HEK293 (cell line): ENCODE data around the gene KLF7.
A peak's percentile ranks its signal among the peaks of the same experiment; 100 is the strongest.

Source experiments
- CTCF ChIA-PET: fragments of 350-600 bp; formaldehyde crosslinking; extraction: SDS; loops from one replicate; lab custom pipeline; 2021; ENCODE audit warnings: antibody characterized with exemption; lab: Yijun Ruan, JAX
- POLR2A ChIA-PET: fragments of 300-600 bp; formaldehyde crosslinking; extraction: SDS; loops from one replicate; lab custom pipeline; 2020; ENCODE audit warnings: antibody characterized with exemption, inconsistent platforms; lab: Yijun Ruan, JAX
- H3K27ac ChIP-seq: fragments of 200-500 bp; sonication (Bioruptor generic); 2 replicates; pipeline ENCODE4 v1.5.1; 2014; ENCODE audit warnings: low read depth, low read length, control low read depth, inconsistent platforms; ENCODE audit errors: extremely low read depth
- H3K36me3 ChIP-seq, 2 experiments: fragments of 200-500 bp in 1 of 2; sonication (Bioruptor generic) in 1 of 2; 1 replicate in 1 of 2; 2 replicates in 1 of 2; pipeline ENCODE4 v1.5.1; 2014 to 2017; ENCODE audit warnings: inconsistent platforms in 2 of 2, low read length in 2 of 2; ENCODE audit not compliant: control insufficient read depth in 2 of 2, insufficient read depth in 1 of 2
- H3K4me1 ChIP-seq: fragments of 200-500 bp; sonication (Bioruptor generic); 2 replicates; pipeline ENCODE4 v1.5.1; 2014; ENCODE audit warnings: mild to moderate bottlenecking, low read length, inconsistent platforms; ENCODE audit not compliant: control insufficient read depth, insufficient read depth
- H3K4me3 ChIP-seq: 2 replicates; pipeline ENCODE4 v1.5.1; 2011; ENCODE audit warnings: low read depth, mild to moderate bottlenecking, control low read depth, low read length, moderate library complexity
- H3K9me3 ChIP-seq: fragments of 200-500 bp; sonication (Bioruptor generic); 2 replicates; pipeline ENCODE4 v1.5.1; 2014; ENCODE audit warnings: low read depth, low read length, inconsistent platforms; ENCODE audit not compliant: control insufficient read depth, insufficient read depth
- PRDM1 ChIP-seq: fragments of 450-650 bp; formaldehyde crosslinking; IDR thresholded peaks from 2 replicates; pipeline ENCODE4; 2016; ENCODE audit warnings: missing biosample characterization, missing genetic modification characterization
- SCRT2 ChIP-seq: fragments of 450-650 bp; formaldehyde crosslinking; IDR thresholded peaks from 2 replicates; pipeline ENCODE4 v1.5.1; 2016; ENCODE audit warnings: missing biosample characterization, missing genetic modification characterization
- YY1 ChIP-seq: fragments of 450-650 bp; formaldehyde crosslinking; IDR thresholded peaks from 2 replicates; pipeline ENCODE4 v1.5.1; 2018; ENCODE audit warnings: missing biosample characterization, missing genetic modification characterization
- ZFP3 ChIP-seq: fragments of 450-650 bp; formaldehyde crosslinking; IDR thresholded peaks from 2 replicates; pipeline ENCODE4 v1.5.1; 2016; ENCODE audit warnings: low read depth, missing biosample characterization, missing genetic modification characterization
- ZNF248 ChIP-seq: fragments of 450-650 bp; formaldehyde crosslinking; IDR thresholded peaks from 2 replicates; pipeline ENCODE4 v1.5.1; 2017; ENCODE audit warnings: missing biosample characterization, missing genetic modification characterization
- ZNF501 ChIP-seq: fragments of 450-650 bp; formaldehyde crosslinking; IDR thresholded peaks from 2 replicates; pipeline ENCODE4 v1.5.1; 2016; ENCODE audit warnings: missing biosample characterization, missing genetic modification characterization
- ZNF791 ChIP-seq: fragments of 450-650 bp; formaldehyde crosslinking; IDR thresholded peaks from 2 replicates; pipeline ENCODE4 v1.5.1; 2016; ENCODE audit warnings: missing biosample characterization, missing genetic modification characterization
- TF ChIP-seq, protein P1 (sequence below): fragments of 450-650 bp; formaldehyde crosslinking; IDR thresholded peaks from 2 replicates; pipeline ENCODE4 v1.5.1; 2016; ENCODE audit warnings: missing biosample characterization, missing genetic modification characterization
- TF ChIP-seq, protein P2 (sequence below): fragments of 450-650 bp; formaldehyde crosslinking; IDR thresholded peaks from 2 replicates; pipeline ENCODE4 v1.5.1; 2016; ENCODE audit warnings: missing biosample characterization, missing genetic modification characterization
- TF ChIP-seq, protein P3 (sequence below): fragments of 450-650 bp; formaldehyde crosslinking; optimal IDR thresholded peaks from 2 replicates; pipeline ENCODE3; 2016; ENCODE audit warnings: missing biosample characterization, mild to moderate bottlenecking, missing genetic modification characterization
- TF ChIP-seq, protein P4 (sequence below): fragments of 450-650 bp; IDR thresholded peaks from 2 replicates; pipeline ENCODE4 v1.5.1; 2018; ENCODE audit warnings: missing biosample characterization, missing genetic modification characterization
- TF ChIP-seq, protein P5 (sequence below): fragments of 450-650 bp; formaldehyde crosslinking; IDR thresholded peaks from 2 replicates; pipeline ENCODE4 v1.5.1; 2017; ENCODE audit warnings: missing biosample characterization, missing genetic modification characterization

KLF7 gene

DNA sequence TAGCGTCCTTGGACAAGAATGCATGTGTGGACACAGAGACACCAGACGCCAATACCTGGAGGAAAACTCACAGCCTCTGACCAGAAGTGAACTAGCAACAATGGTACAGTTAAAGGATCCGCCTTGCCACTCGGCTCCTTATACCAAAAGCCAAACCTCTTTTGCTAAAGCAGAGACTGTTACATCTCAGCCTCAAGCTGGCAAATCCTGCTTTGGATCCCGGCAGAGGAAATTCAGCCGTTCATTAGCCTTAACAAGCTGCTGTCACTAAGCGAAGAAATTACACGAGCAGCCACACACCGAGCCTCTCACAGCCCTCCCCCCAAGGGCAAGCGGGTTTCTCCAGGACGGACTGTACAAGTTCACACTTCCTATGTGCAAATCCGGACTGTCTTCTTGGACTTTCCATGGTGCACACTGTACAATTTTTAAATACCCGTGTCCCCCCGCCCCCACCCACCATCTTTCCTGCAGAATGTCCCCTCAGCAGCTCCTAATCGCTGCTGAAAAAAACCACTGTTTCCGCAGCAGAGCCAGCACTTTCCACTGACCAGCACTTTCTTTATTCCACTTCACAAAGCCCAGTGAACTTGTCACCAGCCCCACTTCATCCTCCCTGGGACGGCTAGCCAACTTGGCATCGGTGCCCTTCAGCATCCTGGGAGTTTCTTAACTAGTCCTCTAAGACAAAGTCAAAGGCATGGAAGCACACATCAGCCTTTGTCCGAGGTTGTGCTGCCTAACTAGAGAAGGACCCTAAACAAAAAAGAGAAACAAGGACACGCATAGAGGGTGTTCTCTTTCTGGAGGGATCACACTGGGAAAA is 1.5 kb downstream of the KLF7 start:
- H3K4me1 ChIP-seq, result peaks cover 6% of the 10 kb centered on the region
- ChIA-PET CTCF (interaction anchor here (0.6 to 1.0 kb wide), 2 partner anchors 308 to 370 kb away, joined by 4 read pairs; no protein-coding TSS in a partner anchor), POLR2A (interaction anchor here (0.9 to 2.5 kb wide), 5 partner anchors 10 to 547 kb away, joined by 3 to 10 read pairs (median 6); partner anchors contain the start of gene CCNYL1)
- no peaks in the 10 kb centered on the region for H3K36me3 ChIP-seq
- H3K27ac ChIP-seq, result no peak overlapping the region; the same call in 1 of the 2 replicates
- no peaks in the 10 kb centered on the region for H3K9me3 ChIP-seq
- peak overlapping the region; percentile 63 for H3K4me3 ChIP-seq
- TF ChIP-seq, protein P1, sequence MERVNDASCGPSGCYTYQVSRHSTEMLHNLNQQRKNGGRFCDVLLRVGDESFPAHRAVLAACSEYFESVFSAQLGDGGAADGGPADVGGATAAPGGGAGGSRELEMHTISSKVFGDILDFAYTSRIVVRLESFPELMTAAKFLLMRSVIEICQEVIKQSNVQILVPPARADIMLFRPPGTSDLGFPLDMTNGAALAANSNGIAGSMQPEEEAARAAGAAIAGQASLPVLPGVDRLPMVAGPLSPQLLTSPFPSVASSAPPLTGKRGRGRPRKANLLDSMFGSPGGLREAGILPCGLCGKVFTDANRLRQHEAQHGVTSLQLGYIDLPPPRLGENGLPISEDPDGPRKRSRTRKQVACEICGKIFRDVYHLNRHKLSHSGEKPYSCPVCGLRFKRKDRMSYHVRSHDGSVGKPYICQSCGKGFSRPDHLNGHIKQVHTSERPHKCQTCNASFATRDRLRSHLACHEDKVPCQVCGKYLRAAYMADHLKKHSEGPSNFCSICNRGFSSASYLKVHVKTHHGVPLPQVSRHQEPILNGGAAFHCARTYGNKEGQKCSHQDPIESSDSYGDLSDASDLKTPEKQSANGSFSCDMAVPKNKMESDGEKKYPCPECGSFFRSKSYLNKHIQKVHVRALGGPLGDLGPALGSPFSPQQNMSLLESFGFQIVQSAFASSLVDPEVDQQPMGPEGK, result peak; percentile 44; the same call in 1 of the 2 replicates
- TF ChIP-seq, protein P2, sequence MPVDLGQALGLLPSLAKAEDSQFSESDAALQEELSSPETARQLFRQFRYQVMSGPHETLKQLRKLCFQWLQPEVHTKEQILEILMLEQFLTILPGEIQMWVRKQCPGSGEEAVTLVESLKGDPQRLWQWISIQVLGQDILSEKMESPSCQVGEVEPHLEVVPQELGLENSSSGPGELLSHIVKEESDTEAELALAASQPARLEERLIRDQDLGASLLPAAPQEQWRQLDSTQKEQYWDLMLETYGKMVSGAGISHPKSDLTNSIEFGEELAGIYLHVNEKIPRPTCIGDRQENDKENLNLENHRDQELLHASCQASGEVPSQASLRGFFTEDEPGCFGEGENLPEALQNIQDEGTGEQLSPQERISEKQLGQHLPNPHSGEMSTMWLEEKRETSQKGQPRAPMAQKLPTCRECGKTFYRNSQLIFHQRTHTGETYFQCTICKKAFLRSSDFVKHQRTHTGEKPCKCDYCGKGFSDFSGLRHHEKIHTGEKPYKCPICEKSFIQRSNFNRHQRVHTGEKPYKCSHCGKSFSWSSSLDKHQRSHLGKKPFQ, result peak; percentile 87
- TF ChIP-seq, protein P3, sequence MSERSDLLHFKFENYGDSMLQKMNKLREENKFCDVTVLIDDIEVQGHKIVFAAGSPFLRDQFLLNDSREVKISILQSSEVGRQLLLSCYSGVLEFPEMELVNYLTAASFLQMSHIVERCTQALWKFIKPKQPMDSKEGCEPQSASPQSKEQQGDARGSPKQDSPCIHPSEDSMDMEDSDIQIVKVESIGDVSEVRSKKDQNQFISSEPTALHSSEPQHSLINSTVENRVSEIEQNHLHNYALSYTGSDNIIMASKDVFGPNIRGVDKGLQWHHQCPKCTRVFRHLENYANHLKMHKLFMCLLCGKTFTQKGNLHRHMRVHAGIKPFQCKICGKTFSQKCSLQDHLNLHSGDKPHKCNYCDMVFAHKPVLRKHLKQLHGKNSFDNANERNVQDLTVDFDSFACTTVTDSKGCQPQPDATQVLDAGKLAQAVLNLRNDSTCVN (tag by site-specific recombination), result no peak
- TF ChIP-seq ZNF791 (tag by site-specific recombination), result no peak
- TF ChIP-seq ZNF248, result no peak
- TF ChIP-seq PRDM1, result peak; percentile 76
- TF ChIP-seq ZFP3 (tag by site-specific recombination), result no peak
- TF ChIP-seq, protein P4, sequence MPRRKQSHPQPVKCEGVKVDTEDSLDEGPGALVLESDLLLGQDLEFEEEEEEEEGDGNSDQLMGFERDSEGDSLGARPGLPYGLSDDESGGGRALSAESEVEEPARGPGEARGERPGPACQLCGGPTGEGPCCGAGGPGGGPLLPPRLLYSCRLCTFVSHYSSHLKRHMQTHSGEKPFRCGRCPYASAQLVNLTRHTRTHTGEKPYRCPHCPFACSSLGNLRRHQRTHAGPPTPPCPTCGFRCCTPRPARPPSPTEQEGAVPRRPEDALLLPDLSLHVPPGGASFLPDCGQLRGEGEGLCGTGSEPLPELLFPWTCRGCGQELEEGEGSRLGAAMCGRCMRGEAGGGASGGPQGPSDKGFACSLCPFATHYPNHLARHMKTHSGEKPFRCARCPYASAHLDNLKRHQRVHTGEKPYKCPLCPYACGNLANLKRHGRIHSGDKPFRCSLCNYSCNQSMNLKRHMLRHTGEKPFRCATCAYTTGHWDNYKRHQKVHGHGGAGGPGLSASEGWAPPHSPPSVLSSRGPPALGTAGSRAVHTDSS (tag by site-specific recombination), result no peak
- TF ChIP-seq, all 188 proteins: peak for 3

DNA sequence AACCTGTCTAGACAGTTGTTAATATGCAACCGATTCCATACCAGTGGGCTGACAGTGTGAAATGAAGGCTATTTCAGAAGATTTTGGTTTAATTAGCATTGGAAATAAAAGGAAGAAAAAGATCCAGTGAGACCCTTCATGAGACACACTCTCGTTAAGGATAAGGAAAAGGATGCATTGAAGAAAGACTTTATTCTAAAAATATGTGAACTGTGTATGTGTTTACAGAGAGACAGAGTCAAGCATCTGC is 2.1 kb downstream of the KLF7 start:
- Histone ChIP-seq H3K27ac (no peak overlapping the region; the same call in 1 of the 2 replicates), H3K9me3 (no peaks in the 10 kb centered on the region), H3K4me1 (peaks cover 6% of the 10 kb centered on the region), H3K36me3 (no peaks in the 10 kb centered on the region), H3K4me3 (peak overlapping the region; percentile 63)
- POLR2A ChIA-PET, result interaction anchor here (1.0 to 2.5 kb wide), 2 partner anchors 40 to 156 kb away, joined by 6 to 8 read pairs; no protein-coding TSS in a partner anchor
- CTCF ChIA-PET, result interaction anchor here (1.0 kb wide), 1 partner anchor 21 kb away, joined by 5 read pairs; no protein-coding TSS in a partner anchor
- TF ChIP-seq PRDM1 (no peak), SCRT2 (tag by site-specific recombination) (peak; percentile 49; the same call in 1 of the 2 replicates), YY1 (tag by site-specific recombination) (no peak), ZNF501 (tag by site-specific recombination) (no peak)
- TF ChIP-seq, protein P5, sequence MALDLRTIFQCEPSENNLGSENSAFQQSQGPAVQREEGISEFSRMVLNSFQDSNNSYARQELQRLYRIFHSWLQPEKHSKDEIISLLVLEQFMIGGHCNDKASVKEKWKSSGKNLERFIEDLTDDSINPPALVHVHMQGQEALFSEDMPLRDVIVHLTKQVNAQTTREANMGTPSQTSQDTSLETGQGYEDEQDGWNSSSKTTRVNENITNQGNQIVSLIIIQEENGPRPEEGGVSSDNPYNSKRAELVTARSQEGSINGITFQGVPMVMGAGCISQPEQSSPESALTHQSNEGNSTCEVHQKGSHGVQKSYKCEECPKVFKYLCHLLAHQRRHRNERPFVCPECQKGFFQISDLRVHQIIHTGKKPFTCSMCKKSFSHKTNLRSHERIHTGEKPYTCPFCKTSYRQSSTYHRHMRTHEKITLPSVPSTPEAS (tag by site-specific recombination), result no peak
